Stimulated activated CD4-positive, alpha-beta T cell treated with anti-CD3 and anti-CD28 coated beads, Interleukin-1b, Interleukin-23, amount 100 ng/mL, for 48 hours (primary cell): ENCODE measurements around the gene CNPY1.
"Not testable (repeated sequence)": the region's sequence is repeated elsewhere in the genome, so short reads cannot be mapped to it uniquely, and the experiment has no call there.

ENCODE experiments used
- DNase-seq: peaks from one replicate; pipeline ENCODE4 v3.0.0-alpha.2; 2020

Gene CNPY1

DNA sequence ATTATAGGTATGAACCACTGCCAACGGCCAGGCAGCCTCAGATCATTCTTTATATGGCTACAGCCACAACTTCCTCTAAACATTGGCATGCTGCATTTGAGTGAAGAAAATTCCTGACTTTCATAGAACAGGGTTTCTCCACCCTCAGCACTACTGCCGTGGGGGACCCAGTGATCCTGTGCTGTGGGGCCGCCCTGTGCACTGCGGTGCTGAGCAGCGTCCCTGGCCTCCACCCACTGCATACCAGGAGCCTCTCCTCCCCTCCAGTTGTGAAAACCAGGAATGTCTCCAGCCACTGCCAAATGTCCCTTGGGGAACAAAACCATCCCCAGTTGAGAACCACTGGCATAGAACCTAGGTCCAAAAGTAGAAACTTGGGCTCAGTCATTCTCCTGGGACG is 15.8 kb downstream of the CNPY1 start:
- no peak for DNase-seq

DNA sequence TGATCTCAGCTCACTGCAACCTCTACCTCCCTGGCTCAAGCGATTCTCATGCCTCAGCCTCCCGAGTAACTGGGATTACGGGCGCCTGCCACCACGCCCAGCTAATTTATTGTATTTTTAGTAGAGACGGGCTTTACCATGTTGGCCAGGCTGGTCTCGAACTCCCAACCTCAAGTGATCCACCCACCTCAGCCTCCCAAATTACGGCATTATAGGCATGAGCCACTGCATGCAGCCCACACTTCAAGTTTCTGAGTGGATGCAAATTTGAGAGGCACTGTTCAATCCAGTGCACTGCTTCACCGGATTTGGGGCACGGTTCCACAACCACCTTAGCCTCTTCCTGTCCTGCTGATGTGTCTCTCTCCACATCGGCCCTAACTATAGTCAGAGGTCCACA is 16.5 kb downstream of the CNPY1 start:
- no peak for DNase-seq

DNA sequence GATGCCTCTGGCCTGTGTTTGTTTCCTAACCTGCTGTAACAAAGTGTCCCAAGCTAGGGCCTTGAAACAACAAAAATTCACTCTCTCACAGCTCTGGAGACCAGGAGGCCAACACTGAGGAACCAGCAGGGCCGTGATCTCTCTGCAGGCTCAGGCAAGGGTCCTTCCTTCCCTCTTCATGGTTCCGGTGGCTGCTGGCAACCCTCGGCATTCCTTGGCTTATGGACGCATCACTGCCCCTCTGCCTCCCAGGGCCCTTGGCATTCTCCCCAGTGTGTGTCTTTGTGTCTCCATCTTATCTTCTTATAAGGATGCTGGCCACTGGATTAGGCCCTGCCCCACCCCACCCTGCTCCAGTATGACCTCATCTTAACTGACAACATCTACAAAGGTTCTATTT is 17.0 kb downstream of the CNPY1 start:
- no peak for DNase-seq

DNA sequence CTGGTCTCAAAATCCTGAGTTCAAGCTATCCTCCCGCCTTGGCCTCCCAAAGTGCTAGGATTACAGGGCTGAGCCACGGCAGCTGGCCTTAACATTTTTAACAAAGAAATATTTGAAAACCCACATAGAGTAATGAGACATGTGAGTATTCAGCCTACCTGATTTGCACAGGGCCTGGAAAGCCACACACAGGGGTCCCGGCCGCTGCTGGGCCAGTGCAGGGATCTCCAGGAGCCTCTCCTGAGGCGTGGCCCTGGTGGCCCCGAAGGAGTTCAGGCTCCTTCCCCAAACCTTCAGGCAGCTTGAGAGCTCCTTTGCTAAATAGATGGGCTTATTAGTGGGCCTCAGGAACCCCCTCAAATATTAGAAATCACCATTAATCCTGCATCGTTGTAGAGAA is 18.7 kb downstream of the CNPY1 start:
- DNase-seq, result no peak

DNA sequence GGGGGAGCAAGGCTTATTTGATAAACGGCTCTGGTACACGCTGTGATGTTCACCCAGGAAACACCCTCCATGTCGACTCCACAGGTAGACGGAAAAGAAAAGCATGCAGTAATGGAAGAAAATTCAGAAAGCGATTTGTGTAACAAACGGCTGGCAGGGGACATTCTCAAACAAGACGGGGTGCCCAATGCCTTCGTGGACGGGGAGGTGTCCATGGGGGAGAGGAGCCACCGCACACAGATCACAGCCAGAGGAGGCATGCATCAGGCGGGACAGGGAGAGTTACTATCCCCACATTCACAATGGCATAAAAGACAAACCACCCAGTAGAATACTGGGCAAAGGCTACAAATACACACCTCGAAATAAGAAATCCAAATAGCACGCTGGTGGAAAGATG is 20.1 kb downstream of the CNPY1 start:
- no peak for DNase-seq

DNA sequence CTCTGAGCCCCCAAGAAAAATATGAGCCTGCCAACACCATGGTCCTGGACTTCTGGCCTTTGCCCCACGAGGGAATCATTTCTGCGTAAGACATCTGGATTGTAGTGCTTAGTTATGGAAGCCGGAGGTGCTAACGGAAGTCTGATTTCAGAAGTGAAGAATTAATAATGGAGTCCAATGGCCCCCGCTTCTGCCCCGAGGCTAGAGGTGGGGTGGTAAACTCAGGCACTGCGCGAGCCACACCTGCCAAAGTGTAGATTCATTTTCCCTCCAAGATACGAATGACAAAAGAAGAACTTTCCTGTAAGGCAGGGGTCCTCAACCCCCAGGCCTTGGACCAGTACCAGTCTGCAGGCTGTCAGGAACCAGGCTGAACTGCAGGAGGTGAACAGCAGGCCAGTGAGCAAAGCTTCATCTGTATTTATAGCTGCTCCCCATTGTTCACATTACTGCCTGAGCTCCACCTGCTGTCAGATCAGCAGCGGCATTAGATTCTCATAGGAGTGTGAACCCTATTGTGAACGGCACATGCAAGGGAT is 22.3 kb downstream of the CNPY1 start:
- DNase-seq, result no peak

DNA sequence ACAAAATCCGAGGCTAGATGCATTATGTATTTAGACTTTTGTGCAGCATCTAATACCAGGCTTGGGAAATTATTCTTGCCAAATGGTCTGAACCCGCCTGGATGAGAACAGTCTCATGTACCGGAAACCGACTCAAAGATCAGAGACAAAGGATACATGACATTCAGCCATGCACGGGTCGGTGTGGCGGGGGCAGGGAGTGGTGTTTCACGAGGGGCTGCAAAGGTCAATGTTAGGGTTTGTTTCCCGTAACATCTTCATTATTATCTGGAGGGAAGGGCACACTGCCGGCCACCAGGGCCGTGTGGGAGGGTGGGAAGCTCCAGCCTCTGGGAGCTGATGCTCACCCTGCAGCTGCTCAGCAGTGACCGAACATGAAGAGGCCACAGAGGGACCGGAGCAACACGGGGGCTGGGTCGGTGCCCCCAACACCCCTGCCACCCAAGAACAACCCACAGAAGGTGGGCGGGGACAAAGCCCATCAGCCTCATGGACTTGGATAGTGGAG is 23.1 kb downstream of the CNPY1 start:
- DNase-seq, result no peak

DNA sequence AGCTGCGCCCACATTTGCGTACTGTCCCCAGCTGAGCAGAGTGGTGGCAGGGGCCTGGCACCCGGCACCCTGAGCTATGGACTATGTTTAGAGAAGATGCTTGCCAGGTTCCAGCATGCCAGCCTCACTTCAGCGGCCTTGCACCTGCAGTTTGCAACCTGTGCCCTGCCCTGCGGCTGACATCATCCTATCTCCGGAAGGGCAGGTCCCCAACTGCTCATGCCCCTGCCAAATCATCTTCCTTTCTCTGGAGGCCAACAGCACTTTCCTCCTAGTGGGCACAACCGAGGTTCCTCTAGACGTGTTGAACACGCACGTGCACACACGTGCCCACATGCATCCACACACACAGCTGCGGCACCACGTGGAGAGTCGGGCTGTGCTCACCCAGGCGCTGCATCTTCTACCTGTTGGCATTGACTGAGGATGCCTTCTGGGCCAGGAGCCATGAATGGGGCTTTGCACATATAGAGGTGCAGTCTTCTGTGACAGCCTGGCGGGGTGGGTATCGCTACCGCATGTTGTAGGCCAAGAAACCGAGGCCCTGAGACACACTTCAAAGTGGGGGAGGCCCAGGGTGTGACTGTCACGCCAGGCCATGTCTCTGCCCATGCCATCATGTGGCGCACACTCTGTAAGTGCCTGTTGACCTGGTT is 24.5 kb downstream of the CNPY1 start:
- no peak for DNase-seq

DNA sequence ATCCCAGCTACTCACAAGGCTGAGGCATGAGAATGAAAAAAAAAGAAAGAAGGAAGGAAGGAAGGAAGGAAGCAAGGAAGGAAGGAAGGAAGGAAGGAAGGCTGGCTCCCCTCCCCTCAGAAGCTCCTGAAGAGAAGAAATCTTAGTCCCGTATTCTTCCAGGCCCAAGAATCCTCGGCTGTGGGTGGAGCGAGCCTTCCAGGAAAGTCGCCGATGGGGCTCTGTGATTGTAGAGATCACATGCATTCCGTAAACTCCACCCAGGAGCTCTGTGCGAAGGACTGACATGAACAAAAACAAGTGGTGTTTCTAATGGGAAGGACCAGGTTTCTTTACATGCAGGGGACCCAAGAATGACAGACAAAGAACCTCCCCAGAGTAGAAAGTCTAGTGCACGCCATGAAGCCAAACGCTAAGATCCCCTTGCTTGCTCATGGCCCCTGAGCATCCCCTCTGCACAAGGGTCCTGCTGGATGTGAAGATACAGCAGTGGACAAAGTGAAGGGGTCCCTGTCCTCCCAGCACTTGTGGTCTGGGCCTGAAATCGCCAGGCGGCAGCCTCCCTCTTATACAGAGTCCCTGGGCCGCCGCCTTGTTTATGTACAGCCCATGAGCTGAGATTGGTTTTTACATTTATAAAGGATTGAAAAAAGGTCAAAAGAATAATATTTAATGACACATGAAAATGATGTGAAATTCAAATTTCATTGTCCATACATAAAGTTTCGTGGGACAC is 25.2 kb downstream of the CNPY1 start:
- no peak for DNase-seq

DNA sequence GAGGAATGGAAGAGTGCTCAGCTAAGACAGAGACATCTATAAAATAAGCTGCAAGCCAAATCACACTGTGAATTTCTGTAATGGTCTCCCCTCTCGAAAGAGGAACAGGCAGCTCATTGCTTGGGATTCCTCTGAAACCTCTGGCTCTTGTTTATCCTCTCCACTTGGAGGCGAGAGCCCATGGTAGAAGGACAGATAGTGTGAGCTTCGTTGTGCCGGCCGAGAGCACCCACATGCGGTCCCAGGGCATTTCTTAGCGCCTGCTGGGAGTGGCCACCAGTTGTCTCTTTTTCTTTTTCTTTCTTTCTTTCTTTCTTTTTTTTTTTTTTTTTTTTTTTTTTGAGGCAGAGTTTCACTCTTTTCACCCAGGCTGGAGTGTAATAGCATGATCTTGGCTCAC is 26.2 kb downstream of the CNPY1 start:
- DNase-seq, result no peak

DNA sequence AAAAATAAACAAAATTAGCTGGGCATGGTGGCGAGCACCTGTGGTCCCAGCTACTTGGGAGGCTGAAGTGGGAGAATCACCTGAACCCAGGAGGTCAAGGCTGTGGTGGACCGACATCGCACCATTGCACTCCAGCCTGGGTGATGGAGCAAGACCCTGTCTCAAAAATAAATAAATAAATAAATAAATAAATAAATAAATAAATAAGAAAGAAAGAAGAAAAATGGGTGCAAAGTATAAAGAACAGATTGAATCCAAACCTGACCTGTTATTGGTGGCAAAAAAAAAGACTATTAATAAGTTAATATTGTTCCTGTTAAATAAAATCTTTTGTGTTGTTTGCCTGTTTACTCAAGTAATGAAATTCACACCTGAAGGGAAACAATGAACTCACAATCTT is 27.0 kb downstream of the CNPY1 start:
- not testable (repeated sequence) for DNase-seq

DNA sequence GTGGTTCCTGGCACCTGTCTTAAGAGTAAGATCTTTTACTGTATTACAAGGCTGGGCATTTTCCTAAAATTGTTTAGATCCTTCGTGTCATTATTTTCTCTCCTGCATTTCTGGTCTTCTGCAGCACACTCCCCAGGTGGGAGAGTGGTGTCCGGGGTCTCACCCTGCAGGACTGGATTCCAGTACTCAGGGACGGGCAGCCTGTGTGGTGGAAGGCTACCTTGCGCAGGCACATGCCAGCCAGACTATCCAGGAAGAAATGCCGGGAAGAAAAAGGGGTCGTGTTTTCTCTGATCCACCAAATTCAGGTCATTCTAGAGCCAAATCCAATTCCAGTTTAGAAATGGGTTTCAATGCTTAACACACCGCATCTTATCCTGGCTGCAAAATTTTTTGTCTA is 27.7 kb downstream of the CNPY1 start:
- DNase-seq, result no peak

DNA sequence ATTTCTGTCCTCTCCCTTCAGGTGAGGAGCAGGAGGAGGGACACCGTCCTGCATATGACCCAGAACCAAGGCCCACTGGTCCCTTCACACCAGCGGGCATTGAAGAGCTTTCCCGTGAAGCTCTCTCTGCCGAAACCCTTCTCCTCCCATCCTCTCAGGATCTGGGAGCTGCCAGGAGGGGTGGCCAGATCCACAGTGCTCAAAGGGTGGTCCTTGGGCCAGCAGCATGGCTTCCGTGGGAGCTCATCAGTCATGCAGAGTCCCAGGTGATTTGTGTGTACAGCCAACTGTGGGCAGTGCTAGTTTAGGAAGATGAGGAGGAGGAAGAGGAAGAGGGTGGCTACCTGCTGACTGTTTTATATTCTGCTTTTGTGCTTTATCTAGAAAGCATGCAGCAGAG is 28.4 kb downstream of the CNPY1 start:
- DNase-seq, result no peak

DNA sequence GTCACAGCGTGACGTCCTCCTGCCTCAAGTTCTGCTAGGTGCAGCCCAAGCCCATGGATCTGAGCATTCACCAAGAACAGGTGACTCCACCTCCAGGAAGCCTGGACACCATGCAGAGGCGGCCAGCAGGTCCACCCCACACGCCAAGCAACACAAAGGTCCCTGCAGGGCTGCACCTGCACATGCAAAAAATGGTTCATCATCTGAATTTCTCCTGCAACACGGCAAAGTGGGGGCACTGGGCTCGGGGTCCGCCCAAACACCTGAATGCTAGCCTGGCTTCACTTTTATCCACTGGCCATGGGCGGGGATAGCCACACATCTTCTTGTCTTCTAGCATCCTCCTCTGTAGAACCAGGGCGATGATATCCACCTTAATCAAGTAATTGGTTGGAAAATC is 28.9 kb downstream of the CNPY1 start:
- no peak for DNase-seq

DNA sequence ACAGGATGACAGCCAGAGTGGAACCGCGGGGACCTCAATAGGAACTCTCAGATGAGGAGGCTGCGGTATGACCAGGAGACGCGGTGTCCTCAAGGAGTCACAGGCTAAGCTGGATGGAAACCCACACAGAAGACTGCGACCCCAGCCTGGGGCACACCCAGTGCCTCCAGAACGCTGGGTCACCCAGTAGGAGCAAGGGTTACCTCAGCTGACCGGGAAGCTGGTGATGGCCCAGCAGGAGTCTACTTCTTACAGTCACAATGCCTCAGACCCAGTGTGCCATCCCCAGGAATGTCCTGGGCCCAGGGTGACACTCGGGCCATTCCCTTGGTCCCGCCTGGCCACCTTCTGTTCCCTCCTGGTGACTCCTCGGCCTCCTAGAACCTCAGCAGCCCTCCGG is 29.9 kb downstream of the CNPY1 start:
- no peak for DNase-seq

DNA sequence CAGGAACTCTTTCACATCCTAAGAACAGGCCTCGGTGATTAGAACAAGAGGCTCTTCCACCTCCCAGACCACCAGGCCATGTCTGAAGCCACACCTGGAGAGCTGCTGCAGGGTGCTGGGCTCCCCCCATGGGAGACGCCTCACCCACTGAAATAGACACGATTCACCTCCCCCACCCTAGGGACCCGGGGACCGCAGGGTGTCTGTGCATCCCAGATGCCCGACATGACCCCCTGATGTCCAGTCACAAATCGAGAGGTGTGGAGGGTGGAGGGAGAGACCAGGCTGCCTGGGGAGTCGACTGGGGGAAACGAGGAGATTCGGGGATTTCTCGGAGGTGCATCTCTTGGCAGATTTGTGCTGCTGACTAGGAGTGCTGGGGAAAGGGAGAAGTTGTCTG is 31.0 kb downstream of the CNPY1 start:
- no peak for DNase-seq

DNA sequence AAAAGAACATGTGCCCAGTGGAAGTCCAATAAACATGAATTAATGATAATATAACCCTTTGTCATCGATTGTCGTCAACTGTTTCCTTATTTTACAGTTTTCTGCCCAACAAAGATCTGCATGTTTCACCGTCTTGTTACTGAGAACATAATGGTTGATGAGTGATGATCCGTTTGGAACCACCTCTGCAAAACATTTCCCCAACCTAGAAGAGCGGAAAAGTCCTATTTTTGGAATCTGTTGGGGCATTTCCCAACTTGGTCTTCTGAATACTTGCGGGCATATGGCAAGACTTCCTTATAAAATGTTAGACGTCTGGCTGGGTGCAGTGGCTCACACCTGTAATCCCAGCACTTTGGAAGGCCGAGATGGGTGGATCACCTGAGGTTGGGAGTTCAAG is 32.1 kb downstream of the CNPY1 start:
- no peak for DNase-seq

DNA sequence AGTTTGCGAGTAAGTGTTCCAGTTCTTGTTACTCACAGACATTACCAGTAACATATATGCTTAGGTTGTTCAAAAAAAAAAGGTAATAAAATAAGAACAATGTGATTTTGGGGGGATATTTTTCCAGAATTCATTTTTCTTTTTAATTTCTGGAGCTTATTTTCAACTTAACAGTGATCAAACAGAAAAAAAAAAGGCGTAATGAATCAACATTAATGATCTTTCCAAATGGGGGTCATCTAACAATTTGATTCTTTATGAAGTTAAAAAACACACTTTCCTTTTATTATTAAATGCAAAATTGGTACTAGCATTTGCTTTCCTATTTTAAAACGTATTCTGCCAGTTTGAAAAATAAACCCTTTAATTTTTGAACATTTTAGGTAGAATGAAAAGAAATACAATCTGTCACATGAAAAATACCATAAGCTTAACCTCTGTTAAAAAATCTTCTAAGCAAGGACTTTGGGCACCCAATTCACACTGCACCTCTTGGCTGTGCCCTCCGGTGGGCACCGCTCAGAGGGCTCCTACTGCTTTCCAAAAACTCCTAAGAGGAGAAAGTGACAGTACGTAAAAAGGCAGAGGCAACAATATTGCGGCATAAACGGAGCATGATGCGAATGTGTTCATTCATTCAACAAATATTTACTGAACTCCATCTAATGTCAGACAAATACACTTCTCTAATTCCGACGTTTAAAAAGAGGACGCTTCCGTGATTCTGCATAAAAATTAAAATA is 32.6 kb downstream of the CNPY1 start:
- no peak for DNase-seq

DNA sequence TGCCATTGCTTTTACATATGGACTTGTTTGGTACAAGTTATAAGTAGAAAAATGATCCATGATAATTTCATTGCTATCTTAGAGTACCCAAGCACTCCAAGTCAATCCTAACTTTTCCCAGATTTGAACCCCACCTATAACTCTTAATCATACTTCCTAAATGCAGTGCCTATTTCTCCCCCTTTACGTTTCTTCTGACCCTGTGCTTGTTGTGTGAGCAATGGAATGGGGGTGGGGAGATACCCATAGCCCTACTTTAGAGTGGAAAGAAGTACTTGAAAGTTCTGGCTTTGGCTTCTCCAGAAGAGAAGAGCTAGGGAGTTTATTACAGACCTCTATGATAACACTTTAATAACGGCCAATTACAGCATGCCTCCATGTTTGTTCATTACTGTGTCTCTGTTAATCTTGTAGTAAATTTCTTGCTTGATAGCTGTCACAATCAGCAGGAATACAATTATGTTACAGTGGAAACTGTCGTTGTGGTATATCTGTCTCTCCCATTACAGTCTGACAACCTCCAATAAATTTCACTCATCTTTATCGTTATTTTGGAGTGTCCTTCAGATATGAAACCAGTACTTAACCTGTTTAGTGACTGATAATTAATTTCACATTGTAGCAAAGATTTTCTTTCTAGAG is 34.0 kb downstream of the CNPY1 start:
- DNase-seq, result no peak

DNA sequence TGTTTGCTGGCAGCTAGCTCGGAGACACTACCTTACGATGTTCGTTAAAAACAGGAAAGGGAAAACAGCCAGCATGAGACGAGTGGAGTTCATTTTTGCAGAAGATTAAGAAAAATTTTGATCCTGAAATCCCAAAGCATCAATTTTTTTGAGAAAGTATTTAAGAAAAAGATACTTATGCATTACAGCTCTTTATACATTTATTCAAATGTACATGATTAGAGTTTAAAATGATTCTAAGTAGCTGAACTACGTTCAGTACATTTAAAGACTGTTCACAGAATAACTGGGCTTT is 34.7 kb downstream of the CNPY1 start:
- DNase-seq, result no peak

DNA sequence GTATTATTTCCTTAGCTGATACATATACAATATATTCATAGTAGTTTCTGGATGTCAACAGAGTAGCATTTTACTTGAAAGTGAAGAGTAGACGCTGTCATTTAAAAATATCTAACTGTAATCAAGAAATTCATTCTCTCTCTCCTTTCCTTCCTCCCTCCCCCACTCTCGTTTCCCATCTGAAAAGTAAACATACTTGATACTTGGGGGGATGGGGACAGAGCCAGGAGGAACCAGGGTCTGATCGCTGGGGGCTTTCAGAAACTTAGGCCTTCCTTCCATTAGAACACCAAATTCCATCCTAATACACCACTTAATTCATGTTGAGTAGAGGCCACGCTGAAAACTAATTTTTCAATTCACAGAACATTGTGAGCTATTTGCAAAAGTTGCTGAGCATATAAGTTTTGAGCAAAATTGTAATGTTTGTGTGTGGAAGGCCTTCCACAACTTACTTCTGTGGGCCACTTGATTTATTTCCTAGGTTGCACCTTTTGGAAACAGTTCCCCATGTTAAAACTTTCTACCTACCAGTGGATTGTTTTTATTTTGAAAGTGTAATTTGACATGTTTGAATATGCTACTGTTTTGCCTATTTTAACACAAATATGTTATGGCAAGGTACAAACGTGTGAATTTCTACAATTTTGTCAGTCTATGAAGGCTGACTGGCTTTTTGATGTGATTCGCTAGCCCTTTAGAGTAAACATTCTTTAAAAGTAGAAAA is 35.2 kb downstream of the CNPY1 start:
- no peak for DNase-seq

DNA sequence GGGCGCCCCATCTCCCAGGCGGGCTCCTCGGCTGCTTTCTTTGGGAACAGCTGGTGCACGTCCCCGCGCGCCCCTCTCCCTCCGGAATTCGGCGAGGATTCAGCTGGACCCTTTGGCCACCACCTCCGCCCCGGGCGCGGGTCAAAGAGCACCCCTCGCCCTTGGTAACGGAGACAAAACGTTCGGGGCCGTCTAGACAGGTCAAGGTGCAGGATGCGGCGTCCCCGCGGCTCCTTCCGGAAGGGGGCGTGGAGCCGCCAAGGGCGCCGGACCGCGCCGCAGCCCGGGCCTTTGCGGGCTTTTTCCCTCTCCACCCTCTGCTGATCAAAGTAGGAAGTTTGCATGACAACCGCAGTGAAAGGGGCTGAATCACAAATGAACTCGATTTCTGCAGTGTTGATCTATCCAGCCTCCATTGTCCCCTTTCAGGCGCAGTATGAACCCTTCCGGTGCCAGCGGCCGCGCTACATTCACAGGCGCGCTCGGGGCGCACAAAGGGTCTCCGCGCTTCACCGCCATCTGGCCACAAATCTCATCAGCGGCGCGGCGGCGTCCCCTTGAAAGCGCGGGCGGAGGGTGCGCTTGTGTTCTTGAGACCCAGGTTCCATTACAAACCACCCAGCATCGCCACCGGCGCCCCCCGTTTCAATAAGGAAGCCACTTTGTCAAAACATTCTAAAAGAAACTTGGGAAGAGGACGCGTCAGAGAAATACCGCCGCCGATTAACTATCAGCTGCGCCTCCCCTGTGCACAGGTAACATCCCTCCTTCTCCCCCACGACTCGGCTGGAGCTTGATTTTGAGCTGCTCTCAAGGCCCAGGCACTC is 36.4 kb downstream of the CNPY1 start:
- no peak for DNase-seq
